OCI-LY1 (cell line): ENCODE data around the gene RGS4.

Experiments
- H2AFZ ChIP-seq: fragments of 200-600 bp; sonication (generic), shearing (Covaris generic); 2 replicates; pipeline ENCODE4 v1.6.0; 2014; ENCODE audit warnings: antibody characterized with exemption, mild to moderate bottlenecking, low read length
- H3F3A ChIP-seq: fragments of 200-600 bp; sonication (generic), shearing (Covaris generic); 2 replicates; pipeline ENCODE4 v1.6.0; 2014; ENCODE audit warnings: mild to moderate bottlenecking, antibody characterized with exemption, low read length, moderate library complexity; ENCODE audit not compliant: insufficient read depth
- H3K27ac ChIP-seq: fragments of 200-600 bp; sonication (generic); 2 replicates; pipeline ENCODE4 v1.5.1; 2014; ENCODE audit warnings: low read length, mixed run types, mild to moderate bottlenecking, low read depth; ENCODE audit not compliant: poor library complexity, severe bottlenecking
- H3K27me3 ChIP-seq: fragments of 200-600 bp; sonication (generic); 2 replicates; pipeline ENCODE4 v1.6.0; 2014; ENCODE audit warnings: antibody characterized with exemption, mild to moderate bottlenecking, low read length, moderate library complexity; ENCODE audit not compliant: insufficient read depth
- H3K36me3 ChIP-seq: fragments of 200-600 bp; sonication (generic); 2 replicates; pipeline ENCODE4 v1.6.1; 2014; ENCODE audit warnings: mild to moderate bottlenecking, antibody characterized with exemption, low read length, moderate library complexity, mixed read lengths; ENCODE audit not compliant: insufficient read depth
- H3K4me1 ChIP-seq: fragments of 200-600 bp; sonication (generic); 2 replicates; pipeline ENCODE4 v1.5.1; 2014; ENCODE audit warnings: mild to moderate bottlenecking, low read length, moderate library complexity; ENCODE audit not compliant: insufficient read depth, severe bottlenecking
- H3K4me2 ChIP-seq: fragments of 200-600 bp; sonication (generic), shearing (Covaris generic); 2 replicates; pipeline ENCODE4 v1.6.1; 2014; ENCODE audit warnings: low read length
- H3K4me3 ChIP-seq: fragments of 200-600 bp; sonication (generic); 2 replicates; pipeline ENCODE4 v1.5.1; 2014; ENCODE audit warnings: low read length, low read depth, mild to moderate bottlenecking, mixed read lengths; ENCODE audit not compliant: poor library complexity, severe bottlenecking
- H3K79me2 ChIP-seq: fragments of 200-600 bp; shearing (Covaris generic); 2 replicates; pipeline ENCODE4 v1.6.1; 2016; ENCODE audit warnings: mixed run types, low read length, mixed read lengths; ENCODE audit not compliant: insufficient read depth
- H3K9ac ChIP-seq: fragments of 200-600 bp; sonication (generic), shearing (Covaris generic); 2 replicates; pipeline ENCODE4 v1.6.1; 2014; ENCODE audit warnings: mild to moderate bottlenecking, low read length, mixed read lengths
- H3K9me2 ChIP-seq: fragments of 200-600 bp; sonication (generic), shearing (Covaris generic); 2 replicates; pipeline ENCODE4 v1.6.1; 2014; ENCODE audit warnings: low read depth, mild to moderate bottlenecking, low read length, mixed read lengths
- H3K9me3 ChIP-seq: fragments of 200-600 bp; shearing (Covaris generic); 2 replicates; pipeline ENCODE4 v1.6.1; 2014; ENCODE audit warnings: low read length, mixed read lengths
- H4K20me1 ChIP-seq: fragments of 200-600 bp; sonication (generic), shearing (Covaris generic); 2 replicates; pipeline ENCODE4 v1.6.0; 2016; ENCODE audit warnings: mild to moderate bottlenecking, low read length; ENCODE audit not compliant: insufficient read depth
- CTCF ChIP-seq: fragments of 200-600 bp; sonication (generic), shearing (Covaris generic); IDR thresholded peaks from 2 replicates; pipeline ENCODE4 v1.5.1; 2017; ENCODE audit warnings: mild to moderate bottlenecking, antibody characterized with exemption, low read length, moderate library complexity, mixed read lengths
- EZH2 ChIP-seq: fragments of 200-600 bp; sonication (generic), shearing (Covaris generic); IDR thresholded peaks from 2 replicates; pipeline ENCODE4 v1.8.0; 2017; ENCODE audit warnings: borderline replicate concordance, mixed run types, mild to moderate bottlenecking, antibody characterized with exemption, low read length, moderate library complexity, mixed read lengths

The RGS4 gene

GRCh38 chr1:163120372-163120771 lies 51.2 kb downstream of the RGS4 start:
- H3K9me2 ChIP-seq = no peaks in the 10 kb centered on the region
- no peaks in the 10 kb centered on the region for H4K20me1 ChIP-seq
- H3K79me2 ChIP-seq = no peaks in the 10 kb centered on the region
- no peaks in the 10 kb centered on the region for H3K36me3 ChIP-seq
- H3K27me3 ChIP-seq = no peaks in the 10 kb centered on the region
- H3K9me3 ChIP-seq = no peaks in the 10 kb centered on the region
- no peak overlapping the region for H3K4me3 ChIP-seq
- H3K9ac ChIP-seq = no peak overlapping the region
- no peaks in the 10 kb centered on the region for H3F3A ChIP-seq
- H3K4me1 ChIP-seq = no peaks in the 10 kb centered on the region
- no peak overlapping the region for H3K4me2 ChIP-seq
- H3K27ac ChIP-seq = no peak overlapping the region
- TF ChIP-seq EZH2 (no peak), CTCF (no peak)
- no peak overlapping the region for H2AFZ ChIP-seq

- Histone ChIP-seq H3K9me2 (no peaks in the 10 kb centered on the region), H3K9me3 (no peaks in the 10 kb centered on the region), H2AFZ (no peak overlapping the region), H3K4me2 (no peak overlapping the region), H4K20me1 (no peaks in the 10 kb centered on the region), H3K79me2 (no peaks in the 10 kb centered on the region), H3K4me3 (no peak overlapping the region), H3K36me3 (no peaks in the 10 kb centered on the region), H3K27me3 (no peaks in the 10 kb centered on the region), H3K9ac (no peak overlapping the region), H3F3A (no peaks in the 10 kb centered on the region), H3K27ac (no peak overlapping the region), H3K4me1 (no peaks in the 10 kb centered on the region)
- TF ChIP-seq CTCF = no peak
- no peak for TF ChIP-seq EZH2
These were observed 55.7 kb downstream of the RGS4 start for GRCh38 chr1:163124812-163125211.
